ENCODE results near the gene SPINK9. TPM values are rescaled to one million over a fixed set of nuclear protein-coding genes. Genes with fewer than 3 reads are reported as not detected.

Gene SPINK9
- total RNA-seq, 2 donors from 2014 or later, result not detected

DNA sequence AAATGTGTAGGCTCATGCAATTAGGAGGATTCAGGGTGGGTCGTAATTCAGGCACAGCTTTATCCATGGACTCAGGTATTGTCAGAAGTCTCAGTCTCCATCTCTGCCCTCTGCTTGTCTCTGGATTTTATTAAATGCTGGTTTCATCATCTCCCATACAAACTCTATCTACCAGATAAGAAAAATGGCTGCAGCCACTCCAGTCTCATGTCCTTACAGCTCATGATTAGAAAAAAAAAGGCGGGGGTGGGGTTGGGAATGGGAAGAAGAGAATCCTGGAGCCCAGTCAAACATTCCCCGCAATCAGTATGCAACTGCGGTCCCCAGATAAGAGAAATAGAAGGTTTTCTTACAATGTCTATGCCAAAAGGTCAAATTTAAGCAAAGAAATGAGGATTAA, 40.8 kb downstream of the SPINK9 start:
- H3K27me3 Mint-ChIP-seq (ENCODE audit: low read depth), result no peaks in the 10 kb centered on the region
- ATAC-seq (replicated peaks in 1 of 2) (no peak), DNase-seq (no peak)
- H3K27ac Mint-ChIP-seq, result no peak overlapping the region
- no peak overlapping the region for H3K4me3 Mint-ChIP-seq
- H3K9me3 Mint-ChIP-seq, result peaks cover 4 to 9% of the 10 kb centered on the region in 2 donors
- peaks cover 14 to 15% of the 10 kb centered on the region in 2 donors for H3K36me3 Mint-ChIP-seq (ENCODE audit: insufficient read depth in 2 of 2)
- H3K4me1 Mint-ChIP-seq (ENCODE audit: low read depth), result peaks cover 7% of the 10 kb centered on the region

DNA sequence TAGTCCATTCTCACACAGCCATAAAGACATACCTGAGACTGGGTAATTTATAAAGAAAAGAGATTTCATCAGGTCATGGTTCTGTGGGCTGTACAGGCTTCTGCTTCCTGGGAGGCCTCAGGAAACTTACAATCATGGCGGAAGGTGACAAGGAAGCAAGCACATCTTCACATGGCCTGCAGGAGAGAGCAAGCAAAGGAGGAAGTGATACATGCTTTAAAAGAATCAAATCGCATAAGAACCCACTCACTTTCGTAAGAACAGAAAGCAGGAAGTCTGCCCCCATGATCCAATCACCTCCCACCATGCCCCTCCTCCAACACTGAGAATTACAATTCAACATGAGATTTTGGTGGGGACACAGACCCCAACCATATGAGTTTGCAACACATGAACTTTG, 43.3 kb downstream of the SPINK9 start:
- ATAC-seq (replicated peaks in 1 of 2) (no peak), DNase-seq (no peak)
- no peaks in the 10 kb centered on the region for H3K27me3 Mint-ChIP-seq (ENCODE audit: low read depth)
- peaks cover 18% of the 10 kb centered on the region for H3K4me1 Mint-ChIP-seq (ENCODE audit: low read depth)
- H3K27ac Mint-ChIP-seq, result no peak overlapping the region
- H3K9me3 Mint-ChIP-seq, result peaks cover 4 to 9% of the 10 kb centered on the region in 2 donors
- H3K4me3 Mint-ChIP-seq, result no peak overlapping the region
- H3K36me3 Mint-ChIP-seq (ENCODE audit: insufficient read depth in 2 of 2), result peaks cover 15 to 18% of the 10 kb centered on the region in 2 donors

DNA sequence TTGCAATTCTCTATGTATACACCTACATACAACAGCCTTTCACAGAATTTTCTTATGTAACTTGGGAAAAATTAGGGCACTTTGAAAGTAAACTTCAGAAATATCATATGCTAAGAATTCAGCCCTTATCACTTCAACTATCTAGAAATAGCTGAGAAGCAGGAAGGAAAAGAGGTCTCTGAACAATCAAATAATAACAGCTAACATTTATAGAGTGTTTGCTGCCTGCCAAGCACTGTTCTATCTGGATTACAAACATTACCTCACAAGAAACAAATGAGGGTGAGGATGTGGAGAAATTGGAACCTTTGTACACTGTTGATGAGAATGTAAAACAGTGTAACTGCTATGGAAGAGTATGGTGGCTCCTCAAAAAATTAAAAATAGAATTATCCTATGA, 44.0 kb downstream of the SPINK9 start:
- H3K4me1 Mint-ChIP-seq (ENCODE audit: low read depth), result peaks cover 19% of the 10 kb centered on the region
- no peak for ATAC-seq (replicated peaks in 1 of 2)
- H3K27ac Mint-ChIP-seq, result no peak overlapping the region
- no peak overlapping the region for H3K4me3 Mint-ChIP-seq
- H3K9me3 Mint-ChIP-seq, result peaks cover 4 to 9% of the 10 kb centered on the region in 2 donors
- no peaks in the 10 kb centered on the region for H3K27me3 Mint-ChIP-seq (ENCODE audit: low read depth)
- H3K36me3 Mint-ChIP-seq (ENCODE audit: insufficient read depth in 2 of 2), result peaks cover 17 to 23% of the 10 kb centered on the region in 2 donors
- DNase-seq, result no peak

DNA sequence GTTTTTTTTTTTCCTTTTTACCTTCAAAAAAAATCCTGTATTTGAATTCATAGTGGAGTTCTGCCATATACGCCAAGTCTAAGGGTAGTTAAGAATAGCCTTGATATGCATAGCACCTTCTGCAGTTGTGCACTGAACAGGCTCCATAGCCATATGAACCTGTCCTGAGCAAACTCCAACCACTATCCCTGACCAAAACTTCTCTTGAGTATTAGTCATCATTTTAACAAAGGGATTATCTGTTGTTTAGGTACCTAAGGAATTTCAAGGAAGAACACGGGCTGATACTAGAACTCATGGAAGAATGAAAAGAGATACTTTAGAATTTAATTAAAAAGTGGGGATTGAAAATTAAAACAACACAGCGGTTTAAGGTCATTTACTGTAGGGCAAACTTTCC, 46.5 kb downstream of the SPINK9 start:
- no peaks in the 10 kb centered on the region for H3K27me3 Mint-ChIP-seq (ENCODE audit: low read depth)
- H3K4me3 Mint-ChIP-seq, result peak overlapping the region in 1 of 2 donors; percentile 25
- no peak overlapping the region for H3K27ac Mint-ChIP-seq
- H3K36me3 Mint-ChIP-seq (ENCODE audit: insufficient read depth in 2 of 2), result peaks cover 19 to 23% of the 10 kb centered on the region in 2 donors
- DNase-seq, result no peak
- peaks cover 43% of the 10 kb centered on the region for H3K4me1 Mint-ChIP-seq (ENCODE audit: low read depth)
- ATAC-seq (replicated peaks in 1 of 2), result no peak
- H3K9me3 Mint-ChIP-seq, result peaks cover 4 to 9% of the 10 kb centered on the region in 2 donors

DNA sequence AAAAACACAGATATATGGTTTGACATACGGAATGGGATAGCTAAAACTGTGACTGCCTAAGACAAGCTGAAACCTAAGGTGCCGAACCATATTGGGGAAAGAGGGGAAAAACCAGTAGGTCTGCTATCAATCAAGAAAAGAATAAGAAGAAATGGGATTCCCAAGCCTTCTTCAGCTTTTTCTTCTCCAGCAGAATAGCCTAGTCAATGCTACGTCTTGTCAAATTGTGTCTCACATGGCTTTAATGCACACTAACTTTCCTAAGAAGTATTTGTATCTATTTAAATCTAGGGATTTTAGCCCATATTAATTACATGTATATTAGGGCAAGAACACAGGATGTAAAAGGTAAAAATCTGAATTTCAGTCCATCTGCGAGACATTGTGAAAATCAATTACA, 47.6 kb downstream of the SPINK9 start:
- Mint-ChIP-seq H3K9me3 (peaks cover 4 to 9% of the 10 kb centered on the region in 2 donors), H3K4me1 (ENCODE audit: low read depth) (peaks cover 54% of the 10 kb centered on the region), H3K27me3 (ENCODE audit: low read depth) (no peaks in the 10 kb centered on the region), H3K27ac (peak overlapping the region; percentile 99), H3K4me3 (peak overlapping the region; percentile 97), H3K36me3 (ENCODE audit: insufficient read depth in 2 of 2) (peaks cover 13 to 21% of the 10 kb centered on the region in 2 donors)
- DNase-seq (no peak), ATAC-seq (replicated peaks in 1 of 2) (no peak)

DNA sequence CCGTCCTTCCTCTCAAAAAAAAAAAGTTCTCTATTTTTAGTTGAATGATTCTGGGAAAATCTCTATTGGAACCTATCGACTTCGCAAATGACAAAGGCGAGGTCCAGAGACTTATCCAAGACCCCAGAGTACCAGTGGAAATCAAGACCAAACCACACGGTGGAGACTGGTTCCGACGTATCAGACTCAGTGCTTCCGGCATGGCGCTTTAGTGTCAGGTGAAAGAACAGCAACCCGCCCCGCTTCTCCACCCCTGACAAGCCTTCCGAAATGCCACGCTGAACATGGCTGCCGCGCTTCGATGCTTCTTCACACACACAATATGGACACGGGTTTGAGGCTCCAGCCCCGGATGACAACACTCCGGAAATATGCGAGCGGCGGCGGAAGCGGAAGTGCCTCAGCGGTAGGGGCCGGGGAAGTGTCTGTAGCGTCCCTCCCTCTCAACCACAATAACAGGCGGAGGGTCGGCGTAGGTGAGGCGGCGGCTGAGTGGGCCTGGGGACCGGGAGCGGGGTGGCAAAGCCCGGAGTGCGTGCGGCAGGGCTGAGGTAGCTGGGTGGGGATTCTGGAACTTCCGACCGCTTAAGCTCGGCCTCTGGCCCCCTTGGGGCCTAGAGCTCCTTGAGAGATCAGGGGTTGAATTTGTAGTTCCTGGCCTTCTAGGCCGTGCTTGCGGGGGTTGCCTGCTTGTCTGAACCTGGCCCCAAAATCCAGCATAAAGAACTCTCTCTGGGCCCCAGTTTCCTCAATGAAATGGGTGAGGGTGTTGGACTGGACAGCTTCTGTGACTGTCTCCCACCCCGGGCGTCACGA, 48.4 kb downstream of the SPINK9 start, which contains the start of gene FBXO38:
Gene FBXO38 (plus strand): TSS at position 395 of the 816 bp plus-strand sequence. CDS start 10,819 bp downstream, outside the sequence.
- peak within 1 kb of the TSS; percentile 97 for H3K4me3 Mint-ChIP-seq
- peaks cover 2% of the 10 kb centered on the region in 2 donors for H3K9me3 Mint-ChIP-seq
- H3K4me1 Mint-ChIP-seq (ENCODE audit: low read depth), result peaks cover 61% of the 10 kb centered on the region
- peaks cover 10 to 13% of the 10 kb centered on the region in 2 donors for H3K36me3 Mint-ChIP-seq (ENCODE audit: insufficient read depth in 2 of 2)
- DNase-seq (peak; percentile 94 to 97), ATAC-seq (replicated peaks in 1 of 2) (peak; percentile 95 to 96)
- H3K27ac Mint-ChIP-seq, result peak within 1 kb of the TSS; percentile 99
- H3K27me3 Mint-ChIP-seq (ENCODE audit: low read depth), result no peaks in the 10 kb centered on the region

DNA sequence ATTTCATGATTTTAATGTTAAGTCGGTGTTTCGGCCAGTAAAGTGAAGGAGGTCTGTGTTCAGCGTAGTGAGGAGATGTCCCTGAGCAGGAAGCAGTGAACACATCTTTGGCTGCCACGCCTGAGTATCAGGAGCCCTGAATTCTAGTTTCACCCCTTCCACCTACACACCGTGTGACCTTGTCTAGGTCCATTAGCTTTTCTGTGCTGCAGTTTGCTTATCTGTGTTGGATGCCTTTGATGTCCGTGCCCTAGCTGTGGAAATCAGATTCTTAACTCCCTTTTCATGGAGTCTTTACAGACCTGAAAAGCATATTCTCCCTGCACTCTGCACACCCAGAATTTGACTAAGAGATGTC, 49.0 kb downstream of the SPINK9 start:
- peaks cover 64% of the 10 kb centered on the region for H3K4me1 Mint-ChIP-seq (ENCODE audit: low read depth)
- H3K4me3 Mint-ChIP-seq, result peak overlapping the region; percentile 97

DNA sequence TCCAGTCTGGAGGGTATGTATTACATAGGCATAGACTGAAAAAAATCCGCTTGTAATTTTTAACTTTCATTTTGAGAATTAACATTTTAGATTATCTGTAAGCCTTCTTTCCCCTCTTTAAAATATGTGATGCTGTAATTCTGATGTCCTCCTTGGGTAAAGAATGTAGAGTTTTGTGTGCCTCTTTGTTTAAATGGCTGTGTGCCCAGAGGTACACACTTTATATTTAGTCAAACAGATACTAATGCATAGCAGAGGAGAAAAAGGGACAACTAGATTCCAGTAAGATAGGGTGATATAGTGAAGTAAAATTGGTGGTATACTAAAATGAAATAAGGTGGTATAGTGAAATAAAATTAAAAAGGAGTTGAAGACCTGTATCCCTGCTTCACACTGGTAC, 49.7 kb downstream of the SPINK9 start:
- Mint-ChIP-seq H3K27ac (peak overlapping the region; percentile 99), H3K9me3 (peaks cover 0 to 2% of the 10 kb centered on the region in 2 donors), H3K36me3 (ENCODE audit: insufficient read depth in 2 of 2) (peaks cover 8 to 11% of the 10 kb centered on the region in 2 donors), H3K4me1 (ENCODE audit: low read depth) (peaks cover 58% of the 10 kb centered on the region), H3K4me3 (peak overlapping the region; percentile 97), H3K27me3 (ENCODE audit: low read depth) (no peaks in the 10 kb centered on the region)
- ATAC-seq (replicated peaks in 1 of 2), result no peak
- no peak for DNase-seq

More for the DNA sequence above, 49.0 kb downstream of the SPINK9 start:
- Mint-ChIP-seq H3K9me3 (peaks cover 0 to 2% of the 10 kb centered on the region in 2 donors), H3K27ac (peak overlapping the region; percentile 99), H3K36me3 (ENCODE audit: insufficient read depth in 2 of 2) (peaks cover 10 to 11% of the 10 kb centered on the region in 2 donors), H3K27me3 (ENCODE audit: low read depth) (no peaks in the 10 kb centered on the region)
- ATAC-seq (replicated peaks in 1 of 2) (peak; percentile 12 to 30), DNase-seq (peak; percentile 15 to 31)

DNA sequence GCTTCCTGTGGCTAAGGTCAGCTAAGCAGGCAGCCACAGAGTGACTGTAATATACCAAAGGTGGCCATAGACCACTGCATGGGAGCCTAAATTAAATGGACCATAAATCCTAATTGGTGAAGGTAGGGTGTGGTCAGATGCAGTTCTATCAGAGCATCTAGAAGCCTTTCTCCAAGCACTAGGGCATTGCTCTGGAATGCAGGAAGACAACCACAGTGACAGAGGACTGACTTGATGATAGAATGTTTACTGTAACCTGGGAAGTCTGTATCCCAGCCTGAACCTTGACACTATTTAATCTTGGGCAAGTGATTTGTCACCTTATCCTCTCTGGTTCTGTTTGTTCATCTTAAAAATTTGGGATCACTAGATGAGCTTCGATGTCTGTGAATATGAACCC, 50.7 kb downstream of the SPINK9 start:
- ATAC-seq (replicated peaks in 1 of 2), result no peak
- no peaks in the 10 kb centered on the region for H3K9me3 Mint-ChIP-seq
- peaks cover 64% of the 10 kb centered on the region for H3K4me1 Mint-ChIP-seq (ENCODE audit: low read depth)
- no peak for DNase-seq
- peak overlapping the region; percentile 99 for H3K27ac Mint-ChIP-seq
- peaks cover 8 to 11% of the 10 kb centered on the region in 2 donors for H3K36me3 Mint-ChIP-seq (ENCODE audit: insufficient read depth in 2 of 2)
- H3K4me3 Mint-ChIP-seq, result peak overlapping the region; percentile 97
- H3K27me3 Mint-ChIP-seq (ENCODE audit: low read depth), result no peaks in the 10 kb centered on the region

DNA sequence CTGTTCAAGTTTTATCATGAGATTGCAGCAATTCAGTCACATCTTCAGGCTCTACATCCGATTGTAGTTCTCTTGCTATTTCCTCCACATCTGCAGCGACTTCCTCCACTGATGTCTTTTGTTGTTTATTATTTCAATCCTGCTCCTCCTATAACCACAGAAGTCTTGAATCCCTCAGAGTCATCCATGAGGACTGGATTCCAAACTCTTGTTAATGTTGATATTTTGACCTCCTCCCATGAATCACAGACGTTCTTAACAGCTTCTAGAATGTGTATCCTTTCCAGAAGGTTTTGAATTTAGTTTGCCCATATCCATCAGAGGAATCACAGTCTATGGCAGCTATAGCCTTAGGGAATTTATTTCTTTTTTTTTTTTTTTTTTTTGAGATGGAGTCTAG, 52.0 kb downstream of the SPINK9 start:
- peak overlapping the region; percentile 66 for H3K27ac Mint-ChIP-seq
- peak overlapping the region; percentile 11 to 84 for H3K4me3 Mint-ChIP-seq
- H3K36me3 Mint-ChIP-seq (ENCODE audit: insufficient read depth in 2 of 2), result peaks cover 8 to 11% of the 10 kb centered on the region in 2 donors
- no peaks in the 10 kb centered on the region for H3K9me3 Mint-ChIP-seq
- DNase-seq (no peak), ATAC-seq (replicated peaks in 1 of 2) (no peak)
- H3K27me3 Mint-ChIP-seq (ENCODE audit: low read depth), result no peaks in the 10 kb centered on the region
- peaks cover 76% of the 10 kb centered on the region for H3K4me1 Mint-ChIP-seq (ENCODE audit: low read depth)

DNA sequence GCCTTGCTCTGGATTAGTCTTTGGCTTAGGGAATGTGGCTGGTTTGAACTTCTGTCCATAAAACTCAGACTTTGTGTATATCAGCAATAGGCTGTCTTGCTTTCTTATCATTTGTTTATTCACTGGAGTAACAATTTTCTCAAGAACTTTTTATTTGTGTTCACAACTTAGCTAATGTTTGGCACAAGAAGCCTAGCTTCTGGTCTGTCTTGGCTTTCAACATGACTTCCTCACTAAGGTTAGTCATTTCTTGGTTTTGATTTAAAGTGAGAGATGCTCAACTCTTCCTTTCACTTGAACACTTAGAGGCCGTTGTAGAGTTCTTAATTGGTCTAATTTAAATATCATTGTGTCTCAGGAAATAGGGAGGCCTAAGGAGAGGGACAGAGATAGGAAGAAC, 53.3 kb downstream of the SPINK9 start:
- peak overlapping the region; percentile 58 to 91 for H3K4me3 Mint-ChIP-seq
- H3K36me3 Mint-ChIP-seq (ENCODE audit: insufficient read depth in 2 of 2), result peaks cover 5 to 10% of the 10 kb centered on the region in 2 donors

More for the DNA sequence above, 53.3 kb downstream of the SPINK9 start:
- ATAC-seq (replicated peaks in 1 of 2), result peak; percentile 61 to 70
- Mint-ChIP-seq H3K27ac (peak overlapping the region; percentile 96), H3K9me3 (no peaks in the 10 kb centered on the region), H3K4me1 (ENCODE audit: low read depth) (peaks cover 76% of the 10 kb centered on the region), H3K27me3 (ENCODE audit: low read depth) (no peaks in the 10 kb centered on the region)
- no peak for DNase-seq

All from activated T-cell treated with anti-CD3 and anti-CD28 coated beads, Interleukin-2, amount 50 U/mL, for 72 hours (primary cell).